ENCODE measurements around the gene FOCAD. TPM values are rescaled to one million over a fixed set of nuclear protein-coding genes. Genes with fewer than 3 reads are reported as not detected.
"Not testable (repeated sequence)": the region's sequence is repeated elsewhere in the genome, so short reads cannot be mapped to it uniquely, and the experiment has no call there.

FOCAD gene
- total RNA-seq, 4 donors from 2014 or later: 15.7 to 39.9 (median 25.4) TPM

DNA sequence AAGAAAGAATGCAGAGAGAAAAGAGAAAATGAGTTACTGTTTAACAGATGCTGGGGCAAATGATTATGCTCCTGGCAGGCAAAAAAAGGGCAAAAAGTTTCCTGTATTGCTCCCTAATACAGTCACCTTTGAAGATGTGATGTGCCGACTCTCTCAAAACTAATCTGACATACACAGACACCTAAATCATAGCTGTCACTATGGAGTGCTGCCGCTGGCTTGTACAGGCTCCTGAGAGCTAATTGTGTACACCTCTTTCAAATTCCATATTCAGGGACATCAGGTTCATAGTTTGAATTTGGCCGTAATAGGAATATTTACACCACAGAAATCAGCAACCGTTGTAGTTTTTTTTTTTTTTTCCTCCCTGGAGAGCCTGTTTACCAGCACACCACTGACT lies 12.4 kb upstream of the FOCAD start:
- H3K36me3 ChIP-seq: no peaks in the 10 kb centered on the region
- H3K4me1 ChIP-seq: no peaks in the 10 kb centered on the region
- TF ChIP-seq POLR2A (IDR thresholded peaks at IDR 0.05): no peak
- TF ChIP-seq, protein P1, sequence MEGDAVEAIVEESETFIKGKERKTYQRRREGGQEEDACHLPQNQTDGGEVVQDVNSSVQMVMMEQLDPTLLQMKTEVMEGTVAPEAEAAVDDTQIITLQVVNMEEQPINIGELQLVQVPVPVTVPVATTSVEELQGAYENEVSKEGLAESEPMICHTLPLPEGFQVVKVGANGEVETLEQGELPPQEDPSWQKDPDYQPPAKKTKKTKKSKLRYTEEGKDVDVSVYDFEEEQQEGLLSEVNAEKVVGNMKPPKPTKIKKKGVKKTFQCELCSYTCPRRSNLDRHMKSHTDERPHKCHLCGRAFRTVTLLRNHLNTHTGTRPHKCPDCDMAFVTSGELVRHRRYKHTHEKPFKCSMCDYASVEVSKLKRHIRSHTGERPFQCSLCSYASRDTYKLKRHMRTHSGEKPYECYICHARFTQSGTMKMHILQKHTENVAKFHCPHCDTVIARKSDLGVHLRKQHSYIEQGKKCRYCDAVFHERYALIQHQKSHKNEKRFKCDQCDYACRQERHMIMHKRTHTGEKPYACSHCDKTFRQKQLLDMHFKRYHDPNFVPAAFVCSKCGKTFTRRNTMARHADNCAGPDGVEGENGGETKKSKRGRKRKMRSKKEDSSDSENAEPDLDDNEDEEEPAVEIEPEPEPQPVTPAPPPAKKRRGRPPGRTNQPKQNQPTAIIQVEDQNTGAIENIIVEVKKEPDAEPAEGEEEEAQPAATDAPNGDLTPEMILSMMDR (IDR thresholded peaks at IDR 0.05): no peak
- TF ChIP-seq EP300 (IDR thresholded peaks at IDR 0.05): no peak
- H3K27me3 ChIP-seq: no peaks in the 10 kb centered on the region
- H3K9me3 ChIP-seq: no peaks in the 10 kb centered on the region
- no peak for DNase-seq (ENCODE audit: low spot score in 2 of 2)
- no peak overlapping the region for H3K27ac ChIP-seq
- H3K4me3 ChIP-seq: no peak overlapping the region
- WGBS, 2 donors: 72 to 93% methylated on average over 4 of the region's 4 CpGs

DNA sequence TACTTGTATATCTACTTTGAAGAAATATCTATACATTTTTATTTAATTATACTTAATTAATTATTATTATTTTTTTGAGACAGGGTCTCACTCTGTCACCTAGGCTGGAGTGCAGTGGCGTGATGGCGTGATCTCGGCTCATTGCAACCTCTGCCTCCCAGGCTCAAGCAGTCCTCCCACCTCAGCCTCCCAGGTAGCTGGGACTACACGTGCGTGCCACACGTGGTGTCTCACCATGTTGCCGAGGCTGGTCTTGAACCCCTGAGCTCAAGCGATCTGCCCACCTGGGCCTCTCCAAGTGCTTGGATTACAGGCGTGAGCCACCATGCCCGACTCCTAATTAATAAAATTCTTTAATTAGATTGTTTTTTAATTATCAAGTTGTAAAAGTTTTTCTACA lies 10.5 kb upstream of the FOCAD start:
- 97 to 98% methylated on average over 10 of the region's 10 CpGs for WGBS, 2 donors
- not testable (repeated sequence) for H3K27me3 ChIP-seq; H3K4me1 ChIP-seq; H3K27ac ChIP-seq; H3K9me3 ChIP-seq; H3K36me3 ChIP-seq; DNase-seq (ENCODE audit: low spot score in 2 of 2); H3K4me3 ChIP-seq

DNA sequence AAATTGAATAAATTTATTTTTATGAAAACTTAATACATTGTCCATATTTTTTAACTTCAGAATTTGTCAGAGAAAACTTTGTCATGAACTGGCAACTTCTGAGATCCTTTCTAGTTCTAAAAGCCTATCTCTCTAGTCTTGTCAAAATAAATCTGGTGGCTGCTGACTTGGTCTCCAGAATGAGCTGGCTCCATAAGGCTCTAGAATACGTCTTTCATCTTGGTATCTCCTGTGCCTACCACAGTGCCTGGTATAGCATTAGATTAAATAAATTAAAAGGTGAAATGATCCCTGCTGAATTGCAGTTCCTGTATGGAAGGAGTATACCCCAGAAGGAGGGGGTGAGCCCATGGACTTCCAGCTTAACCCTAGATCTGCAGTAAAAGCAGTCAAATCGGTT lies 2.6 kb upstream of the FOCAD start:
- no peak for DNase-seq (ENCODE audit: low spot score in 2 of 2)
- Histone ChIP-seq H3K4me3 (no peak overlapping the region), H3K36me3 (no peaks in the 10 kb centered on the region), H3K4me1 (peaks cover 0 to 36% (median 4%) of the 10 kb centered on the region in 4 donors), H3K27me3 (no peaks in the 10 kb centered on the region), H3K27ac (no peak overlapping the region), H3K9me3 (no peaks in the 10 kb centered on the region)
- TF ChIP-seq POLR2A (IDR thresholded peaks at IDR 0.05): no peak
- no peak for TF ChIP-seq EP300 (IDR thresholded peaks at IDR 0.05)
- TF ChIP-seq, protein P1 (IDR thresholded peaks at IDR 0.05): no peak
- 91 to 96% methylated on average over 2 of the region's 2 CpGs for whole genome bisulfite sequencing, 2 donors

DNA sequence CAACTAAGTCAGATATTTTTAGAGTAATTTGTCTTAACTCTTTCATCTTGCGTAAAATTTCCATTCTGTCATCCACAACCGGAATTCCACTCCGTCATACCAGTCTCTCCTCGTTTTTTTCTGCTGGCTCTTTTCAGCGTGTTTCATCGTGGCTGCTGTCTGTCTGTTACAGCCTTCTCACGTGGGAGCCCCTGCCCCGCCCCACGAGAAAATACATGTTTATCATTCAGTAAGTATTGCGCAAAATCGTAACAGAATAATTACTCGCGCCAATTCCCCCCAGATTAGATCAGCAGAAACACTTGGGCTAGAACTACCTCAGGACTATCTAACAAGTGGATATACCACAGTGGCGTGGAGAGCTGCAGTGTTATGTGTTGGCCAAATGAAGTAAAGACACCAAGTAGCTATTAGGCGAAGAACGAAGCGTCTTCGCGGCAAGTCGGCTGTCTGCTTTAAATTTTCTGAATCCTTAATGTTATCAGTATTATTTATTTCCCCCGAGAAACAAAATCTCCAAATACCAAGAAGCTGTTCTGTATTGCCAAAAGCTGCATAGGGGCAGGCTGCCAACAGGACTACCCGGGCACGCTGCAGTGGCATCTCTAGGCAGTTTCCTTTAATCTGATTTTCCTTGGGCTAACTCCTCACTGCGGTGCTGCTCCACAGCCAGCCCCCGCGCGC lies 566 bp upstream of the FOCAD start:
- Histone ChIP-seq H3K4me3 (peak overlapping the region; percentile 70 to 96 (median 90)), H3K4me1 (peaks cover 0 to 36% (median 4%) of the 10 kb centered on the region in 4 donors), H3K27me3 (no peaks in the 10 kb centered on the region), H3K9me3 (no peaks in the 10 kb centered on the region), H3K27ac (peak overlapping the region; percentile 77 to 89 (median 84)), H3K36me3 (no peaks in the 10 kb centered on the region)
- peak; percentile 50 to 76 for DNase-seq (ENCODE audit: low spot score in 2 of 2)
- 1% methylated on average over 24 to 26 of the region's 27 CpGs for WGBS, 2 donors
- TF ChIP-seq, protein P1 (IDR thresholded peaks at IDR 0.05): no peak
- peak; percentile 18 to 51 for TF ChIP-seq EP300 (IDR thresholded peaks at IDR 0.05)

DNA sequence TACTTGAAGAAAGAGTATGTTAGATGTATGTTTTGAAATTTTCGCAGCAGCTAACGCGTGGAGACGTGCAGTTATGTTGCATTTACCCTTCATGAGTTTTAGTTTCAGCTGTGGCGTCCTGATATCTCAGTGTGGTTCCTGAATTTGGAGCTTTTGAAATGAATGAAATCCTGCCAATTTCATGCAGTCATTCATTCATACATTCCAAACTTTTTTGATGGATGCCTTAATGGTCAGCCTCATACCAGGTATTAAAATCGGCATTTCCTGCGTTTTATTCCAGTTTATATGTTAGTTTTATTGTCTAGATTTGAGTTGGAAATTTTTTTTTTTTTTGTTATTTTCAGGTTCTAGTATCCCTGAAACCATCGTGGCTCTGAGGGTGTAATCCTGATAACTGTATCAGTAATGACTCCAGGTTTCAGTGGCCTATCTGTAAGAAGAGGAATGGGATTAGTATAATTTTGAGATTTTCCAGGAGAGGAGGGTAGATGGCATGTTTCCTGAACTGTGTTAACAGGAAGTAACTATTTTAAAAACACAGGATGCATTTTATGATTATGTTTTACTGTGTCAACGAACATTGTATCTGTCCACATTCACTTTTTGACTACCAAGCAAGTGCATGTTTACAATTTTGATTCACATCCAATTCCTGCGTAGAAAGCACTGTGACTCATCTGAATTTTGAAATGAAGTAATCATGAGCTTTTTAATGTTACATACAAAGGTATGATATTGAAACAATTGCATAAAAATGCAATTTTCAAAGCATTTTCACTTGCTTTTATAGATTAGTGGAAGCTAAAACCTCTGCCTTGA lies 1.0 kb downstream of the FOCAD start:
- Histone ChIP-seq H3K4me3 (peak overlapping the region; percentile 64 to 96 (median 90)), H3K4me1 (peaks cover 0 to 26% (median 4%) of the 10 kb centered on the region in 4 donors), H3K27ac (peak overlapping the region in 3 of 4 donors; percentile 74 to 89 (median 89)), H3K36me3 (no peaks in the 10 kb centered on the region), H3K9me3 (no peaks in the 10 kb centered on the region), H3K27me3 (no peaks in the 10 kb centered on the region)
- WGBS, 2 donors: 5 to 12% methylated on average over 10 of the region's 10 CpGs
- TF ChIP-seq, protein P1 (IDR thresholded peaks at IDR 0.05): no peak
- TF ChIP-seq POLR2A (IDR thresholded peaks at IDR 0.05) (no peak), EP300 (IDR thresholded peaks at IDR 0.05) (no peak)
- no peak for DNase-seq (ENCODE audit: low spot score in 2 of 2)
